Measurements from ENCODE around the gene XIRP1.
A peak's percentile ranks its signal among the peaks of the same experiment; 100 is the strongest.

XIRP1 gene

GRCh38 chr3:39202094-39202493 is 9.7 kb upstream of the XIRP1 start:
- no peak overlapping the region for H3K4me3 ChIP-seq (ENCODE audit: low read length)
- no peak for TF ChIP-seq CTCF (conservative IDR thresholded peaks at IDR 0.05; ENCODE audit: low read length)
- DNase-seq (ENCODE audit: low read depth) = no peak

- TF ChIP-seq CTCF (conservative IDR thresholded peaks at IDR 0.05; ENCODE audit: low read length) = no peak
- DNase-seq (ENCODE audit: low read depth) = no peak
- no peak overlapping the region for H3K4me3 ChIP-seq (ENCODE audit: low read length)
Observed at GRCh38 chr3:39196671-39197356, 4.4 kb upstream of the XIRP1 start.

- no peak for TF ChIP-seq CTCF (conservative IDR thresholded peaks at IDR 0.05; ENCODE audit: low read length)
- H3K4me3 ChIP-seq (ENCODE audit: low read length) = no peak overlapping the region
Observed at GRCh38 chr3:39196034-39196433, 3.6 kb upstream of the XIRP1 start.

GRCh38 chr3:39193391-39193790 is 996 bp upstream of the XIRP1 start:
- peak; percentile 48 for DNase-seq (ENCODE audit: low read depth)
- no peak for TF ChIP-seq CTCF (conservative IDR thresholded peaks at IDR 0.05; ENCODE audit: low read length)
- H3K4me3 ChIP-seq (ENCODE audit: low read length) = no peak overlapping the region

More at GRCh38 chr3:39196034-39196433, 3.6 kb upstream of the XIRP1 start:
- DNase-seq (ENCODE audit: low read depth) = no peak

- H3K4me3 ChIP-seq (ENCODE audit: low read length) = no peak overlapping the region
- no peak for DNase-seq (ENCODE audit: low read depth)
- no peak for TF ChIP-seq CTCF (conservative IDR thresholded peaks at IDR 0.05; ENCODE audit: low read length)
Observed at GRCh38 chr3:39191773-39192172, 622 bp downstream of the XIRP1 start.

GRCh38 chr3:39191111-39191510 is 1.3 kb downstream of the XIRP1 start:
- H3K4me3 ChIP-seq (ENCODE audit: low read length) = no peak overlapping the region
- TF ChIP-seq CTCF (conservative IDR thresholded peaks at IDR 0.05; ENCODE audit: low read length) = no peak; the same call in 1 of the 2 replicates
- peak; percentile 22 for DNase-seq (ENCODE audit: low read depth)

- TF ChIP-seq CTCF (conservative IDR thresholded peaks at IDR 0.05; ENCODE audit: low read length) = no peak
- no peak overlapping the region for H3K4me3 ChIP-seq (ENCODE audit: low read length)
- DNase-seq (ENCODE audit: low read depth) = no peak
Observed at GRCh38 chr3:39190281-39191025, 1.9 kb downstream of the XIRP1 start.
